GM13976 (cell line): ENCODE data around the gene MAP2.
"Not testable (repeated sequence)": the region's sequence is repeated elsewhere in the genome, so short reads cannot be mapped to it uniquely, and the experiment has no call there.

Experiments
- DNase-seq: peaks from one replicate; pipeline ENCODE4 v3.0.0; 2012; ENCODE audit warnings: low spot score
- in situ Hi-C: fragments of 300-500 bp; cut with MboI; formaldehyde crosslinking; loops from one replicate; pipeline ENCODE4 v1.12.0; 2022; ENCODE audit warnings: low sequenced_read_pairs, mixed read lengths, inconsistent platforms; ENCODE audit not compliant: unreplicated experiment
- TF ChIP-seq, protein P1 (sequence below): IDR thresholded peaks from 2 replicates; pipeline ENCODE4 v1.5.1; 2012; ENCODE audit warnings: borderline replicate concordance, mild to moderate bottlenecking; ENCODE audit not compliant: insufficient read depth; ENCODE audit errors: extremely low read depth, missing control alignments, control extremely low read depth

Gene MAP2

DNA sequence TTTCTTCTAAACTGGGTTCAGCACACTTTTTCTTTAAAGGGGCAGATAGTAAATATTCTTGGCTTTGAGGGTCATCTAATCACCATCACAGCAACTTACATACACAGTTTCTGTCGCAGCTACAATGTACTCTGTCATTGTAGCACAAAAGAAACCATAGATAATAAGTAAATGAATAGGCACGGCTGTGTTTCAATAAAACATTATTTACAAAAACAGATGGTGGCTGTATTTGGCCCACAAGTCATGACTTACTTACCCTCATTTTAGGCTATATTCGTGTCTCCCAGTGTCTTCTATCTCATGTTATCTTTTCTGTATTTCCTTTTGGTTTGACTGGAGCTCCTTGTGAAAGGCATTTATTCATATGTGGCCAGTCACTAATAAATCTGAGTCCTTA, 168.3 kb downstream of the MAP2 start:
- DNase-seq = no peak
- in situ Hi-C loops = no loop called here
- TF ChIP-seq, protein P1, sequence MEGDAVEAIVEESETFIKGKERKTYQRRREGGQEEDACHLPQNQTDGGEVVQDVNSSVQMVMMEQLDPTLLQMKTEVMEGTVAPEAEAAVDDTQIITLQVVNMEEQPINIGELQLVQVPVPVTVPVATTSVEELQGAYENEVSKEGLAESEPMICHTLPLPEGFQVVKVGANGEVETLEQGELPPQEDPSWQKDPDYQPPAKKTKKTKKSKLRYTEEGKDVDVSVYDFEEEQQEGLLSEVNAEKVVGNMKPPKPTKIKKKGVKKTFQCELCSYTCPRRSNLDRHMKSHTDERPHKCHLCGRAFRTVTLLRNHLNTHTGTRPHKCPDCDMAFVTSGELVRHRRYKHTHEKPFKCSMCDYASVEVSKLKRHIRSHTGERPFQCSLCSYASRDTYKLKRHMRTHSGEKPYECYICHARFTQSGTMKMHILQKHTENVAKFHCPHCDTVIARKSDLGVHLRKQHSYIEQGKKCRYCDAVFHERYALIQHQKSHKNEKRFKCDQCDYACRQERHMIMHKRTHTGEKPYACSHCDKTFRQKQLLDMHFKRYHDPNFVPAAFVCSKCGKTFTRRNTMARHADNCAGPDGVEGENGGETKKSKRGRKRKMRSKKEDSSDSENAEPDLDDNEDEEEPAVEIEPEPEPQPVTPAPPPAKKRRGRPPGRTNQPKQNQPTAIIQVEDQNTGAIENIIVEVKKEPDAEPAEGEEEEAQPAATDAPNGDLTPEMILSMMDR = no peak

DNA sequence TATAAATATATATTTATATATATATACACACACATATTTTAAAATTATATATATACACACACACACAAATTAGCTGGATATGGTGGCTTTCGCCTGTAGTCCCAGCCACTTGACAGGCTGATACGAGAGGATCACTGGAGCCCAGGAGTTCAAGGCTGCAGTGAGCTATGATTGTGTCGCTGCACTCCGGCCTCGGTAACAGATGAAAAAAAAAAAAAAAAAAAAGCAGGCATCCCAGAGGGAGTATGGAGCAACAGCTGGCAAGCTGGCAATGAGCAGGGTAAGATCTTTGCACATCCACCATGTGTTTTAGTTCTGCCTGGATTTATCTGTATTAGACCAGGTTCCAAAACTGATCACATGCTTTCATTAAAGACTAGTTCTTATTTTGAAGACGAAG, 170.1 kb downstream of the MAP2 start:
- TF ChIP-seq, protein P1 = no peak
- no peak for DNase-seq
- in situ Hi-C loops = no loop called here

DNA sequence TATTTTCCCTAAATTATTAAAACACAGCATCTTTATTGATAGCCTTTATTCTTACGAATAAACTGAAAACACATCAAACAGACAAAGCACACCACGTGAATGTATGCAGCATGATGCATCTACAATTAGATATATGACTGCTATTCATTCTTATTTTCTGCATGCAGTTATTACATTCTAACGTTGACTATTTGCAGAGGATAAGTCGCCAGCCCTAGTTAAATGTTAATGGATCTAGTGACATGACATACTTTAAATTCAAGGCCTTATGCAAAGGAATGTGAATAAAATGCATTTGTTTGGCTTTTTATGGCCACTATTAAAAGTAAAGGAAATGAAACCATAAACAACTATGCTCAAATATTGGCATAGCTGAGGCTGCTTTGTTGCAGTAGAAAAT, 172.4 kb downstream of the MAP2 start:
- DNase-seq = no peak
- in situ Hi-C loops = no loop called here
- TF ChIP-seq, protein P1 = no peak

DNA sequence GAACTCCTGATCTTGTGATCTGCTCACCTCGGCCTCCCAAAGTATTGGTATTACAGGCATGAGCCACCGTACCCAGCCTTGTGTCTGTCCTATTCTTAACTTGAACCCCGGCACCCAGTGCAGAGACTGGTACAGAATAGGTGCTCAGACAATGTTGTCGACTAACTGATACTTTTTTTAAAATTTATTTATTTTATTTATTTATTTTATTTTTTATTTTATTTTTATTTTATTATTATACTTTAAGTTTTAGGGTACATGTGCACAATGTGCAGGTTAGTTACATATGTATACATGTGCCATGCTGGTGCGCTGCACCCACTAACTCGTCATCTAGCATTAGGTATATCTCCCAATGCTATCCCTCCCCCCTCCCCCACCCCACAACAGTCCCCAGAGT, 174.4 kb downstream of the MAP2 start:
- in situ Hi-C loops, DNase-seq: not testable (repeated sequence)

DNA sequence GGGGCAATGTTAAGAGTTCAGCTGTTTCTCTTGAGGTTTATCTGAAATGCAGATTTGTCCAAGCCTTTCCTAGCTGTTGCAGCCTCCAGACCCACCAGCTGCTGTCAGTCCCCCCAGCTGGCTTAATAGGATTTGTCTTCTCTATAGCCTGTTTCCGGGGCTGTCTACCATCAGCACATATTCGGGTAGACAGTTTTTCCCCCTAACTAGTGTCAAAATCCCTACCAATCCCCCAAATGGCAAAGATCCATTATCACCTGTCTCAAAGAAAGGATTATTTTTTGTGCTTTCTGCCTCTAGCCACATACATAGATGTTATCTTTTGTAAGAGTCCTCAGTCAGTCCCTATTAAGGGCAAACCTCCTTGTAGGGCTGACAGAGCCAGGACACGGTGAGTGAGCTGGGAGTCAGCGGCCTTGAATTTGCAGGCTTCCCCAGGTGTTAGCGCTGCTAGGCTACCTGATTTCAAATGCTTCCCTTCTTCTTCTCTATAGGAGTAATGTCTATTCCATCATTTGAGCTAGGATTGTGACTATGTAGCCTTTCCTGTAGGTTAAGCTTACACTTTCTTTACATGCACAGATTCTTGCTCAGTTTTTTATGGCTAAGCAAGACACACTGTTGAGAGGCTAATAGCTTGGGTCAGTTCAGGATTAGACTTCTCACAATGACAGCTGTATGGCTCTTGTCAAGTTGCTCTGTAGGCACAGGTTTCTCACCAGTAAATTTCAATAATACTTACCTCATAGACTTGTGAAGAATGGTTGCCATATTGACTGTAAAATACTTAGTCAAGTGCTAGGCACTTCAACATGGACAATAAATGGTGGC, 176.7 kb downstream of the MAP2 start:
- TF ChIP-seq, protein P1 = no peak
- in situ Hi-C loops = no loop called here
- DNase-seq = no peak

DNA sequence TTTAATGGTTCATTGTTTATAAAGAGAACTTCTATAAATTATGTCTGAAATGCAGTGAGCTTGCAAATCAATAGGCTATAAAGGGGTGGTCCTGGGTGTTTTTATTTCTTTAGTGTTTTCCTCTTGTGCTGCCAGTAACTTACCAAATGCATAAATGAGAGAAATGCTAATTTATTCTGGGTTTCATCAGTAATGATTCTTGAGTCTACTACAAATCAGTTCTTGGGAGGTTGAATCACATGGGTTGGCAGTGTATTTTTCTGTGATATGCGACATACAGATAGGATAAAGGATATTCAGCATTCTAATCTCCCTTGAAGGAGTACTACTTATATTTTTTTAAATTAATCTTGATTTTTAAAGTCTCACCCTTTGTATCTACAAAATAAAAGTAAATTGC, 177.7 kb downstream of the MAP2 start:
- TF ChIP-seq, protein P1 = no peak
- no peak for DNase-seq
- in situ Hi-C loops = no loop called here

DNA sequence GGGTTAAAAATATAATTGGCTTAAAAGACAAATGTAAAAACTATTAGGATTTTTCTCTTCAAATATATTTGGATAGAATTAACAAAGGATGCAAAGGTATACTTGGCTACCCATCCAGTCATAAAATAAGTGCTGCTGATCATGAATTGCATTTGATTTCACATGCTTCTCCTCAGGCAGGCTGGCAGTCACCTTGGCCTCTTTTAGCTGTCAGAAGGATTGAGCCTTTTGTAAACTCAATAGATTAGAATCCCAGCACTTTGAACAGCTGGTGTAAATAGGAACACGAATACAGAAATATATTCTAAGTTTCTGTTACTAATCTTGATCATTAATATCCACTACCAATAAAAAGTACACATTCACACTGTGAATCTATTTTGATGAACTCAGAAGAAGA, 178.4 kb downstream of the MAP2 start:
- TF ChIP-seq, protein P1 = no peak
- no peak for DNase-seq
- in situ Hi-C loops = no loop called here
